ENCODE data around the gene SLC35D3.
"Not testable (repeated sequence)": the region's sequence is repeated elsewhere in the genome, so short reads cannot be mapped to it uniquely, and the experiment has no call there.

The SLC35D3 gene

DNA sequence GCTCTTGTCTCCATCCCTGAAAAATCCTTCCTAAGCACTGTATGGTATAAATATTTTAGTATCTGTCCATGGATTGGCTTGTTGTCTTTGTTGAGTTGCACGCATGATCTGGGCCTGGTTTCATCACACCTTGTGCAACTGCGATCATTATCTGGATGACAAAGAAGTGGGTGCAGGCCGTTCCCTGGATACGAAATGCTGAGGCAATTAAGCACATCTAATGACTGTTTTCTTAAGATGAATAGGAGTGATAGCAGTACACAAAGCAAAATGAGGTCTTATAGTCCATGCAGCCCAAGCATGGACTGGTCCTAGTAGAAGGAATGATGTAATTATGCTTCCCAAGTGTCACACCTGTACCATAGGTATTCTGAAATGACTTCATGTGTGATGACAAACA, 47.8 kb downstream of the SLC35D3 start:
- Histone ChIP-seq H3K4me3 (ENCODE audit: low read depth, low read length) (no peak overlapping the region), H3K9me3 (ENCODE audit: severe bottlenecking) (no peaks in the 10 kb centered on the region), H3K27ac (no peak overlapping the region), H3K36me3 (no peaks in the 10 kb centered on the region), H3K27me3 (ENCODE audit: insufficient read depth, low read depth, severe bottlenecking) (no peaks in the 10 kb centered on the region)
- no peak for DNase-seq
- TF ChIP-seq, protein P1, sequence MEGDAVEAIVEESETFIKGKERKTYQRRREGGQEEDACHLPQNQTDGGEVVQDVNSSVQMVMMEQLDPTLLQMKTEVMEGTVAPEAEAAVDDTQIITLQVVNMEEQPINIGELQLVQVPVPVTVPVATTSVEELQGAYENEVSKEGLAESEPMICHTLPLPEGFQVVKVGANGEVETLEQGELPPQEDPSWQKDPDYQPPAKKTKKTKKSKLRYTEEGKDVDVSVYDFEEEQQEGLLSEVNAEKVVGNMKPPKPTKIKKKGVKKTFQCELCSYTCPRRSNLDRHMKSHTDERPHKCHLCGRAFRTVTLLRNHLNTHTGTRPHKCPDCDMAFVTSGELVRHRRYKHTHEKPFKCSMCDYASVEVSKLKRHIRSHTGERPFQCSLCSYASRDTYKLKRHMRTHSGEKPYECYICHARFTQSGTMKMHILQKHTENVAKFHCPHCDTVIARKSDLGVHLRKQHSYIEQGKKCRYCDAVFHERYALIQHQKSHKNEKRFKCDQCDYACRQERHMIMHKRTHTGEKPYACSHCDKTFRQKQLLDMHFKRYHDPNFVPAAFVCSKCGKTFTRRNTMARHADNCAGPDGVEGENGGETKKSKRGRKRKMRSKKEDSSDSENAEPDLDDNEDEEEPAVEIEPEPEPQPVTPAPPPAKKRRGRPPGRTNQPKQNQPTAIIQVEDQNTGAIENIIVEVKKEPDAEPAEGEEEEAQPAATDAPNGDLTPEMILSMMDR (IDR thresholded peaks at IDR 0.05; ENCODE audit: low read depth, low read length), result no peak

DNA sequence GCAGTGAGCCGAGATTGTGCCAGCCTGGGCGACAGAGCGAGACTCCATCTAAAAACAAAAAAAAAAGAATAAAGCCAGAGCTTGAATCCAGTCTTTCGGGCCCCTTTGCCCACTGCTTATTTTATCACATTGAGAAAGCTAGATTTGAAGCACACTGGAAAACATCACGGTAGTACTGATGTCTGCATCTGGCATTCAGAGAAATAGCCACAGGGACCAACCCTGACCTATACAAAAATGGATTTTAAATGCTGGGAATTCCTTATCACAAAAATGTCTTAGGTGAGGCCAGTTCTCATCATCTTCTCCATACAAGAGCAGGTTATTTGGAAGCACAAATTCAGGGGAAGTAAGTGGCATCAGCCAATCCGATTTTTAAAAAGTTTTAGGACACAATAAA, 49.5 kb downstream of the SLC35D3 start:
- Histone ChIP-seq H3K36me3 (no peaks in the 10 kb centered on the region), H3K9me3 (ENCODE audit: severe bottlenecking) (no peaks in the 10 kb centered on the region), H3K4me3 (ENCODE audit: low read depth, low read length) (no peak overlapping the region), H3K27ac (no peak overlapping the region), H3K27me3 (ENCODE audit: insufficient read depth, low read depth, severe bottlenecking) (no peaks in the 10 kb centered on the region)
- TF ChIP-seq, protein P1 (IDR thresholded peaks at IDR 0.05; ENCODE audit: low read depth, low read length), result no peak
- no peak for DNase-seq

DNA sequence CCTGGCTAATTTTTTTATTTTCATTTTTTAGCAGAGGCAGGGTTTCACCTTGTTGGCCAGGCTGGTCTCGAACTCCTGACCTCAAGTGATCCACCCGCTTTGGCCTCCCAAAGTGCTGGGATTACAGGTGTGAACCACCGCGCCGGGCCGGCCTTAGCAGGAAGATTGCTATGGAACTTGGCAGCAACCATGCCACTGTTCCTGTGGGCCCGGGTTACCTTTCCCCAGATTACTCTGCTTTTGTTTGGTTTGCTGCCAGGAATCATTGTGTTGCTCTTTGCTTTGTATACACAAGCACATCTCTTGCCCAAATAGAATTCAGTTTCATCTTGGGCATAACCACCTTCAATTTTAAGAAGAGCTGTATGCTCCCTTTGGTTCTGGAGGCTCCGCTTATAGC, 51.7 kb downstream of the SLC35D3 start:
- H3K9me3 ChIP-seq (ENCODE audit: severe bottlenecking); DNase-seq; H3K27me3 ChIP-seq (ENCODE audit: insufficient read depth, low read depth, severe bottlenecking); H3K36me3 ChIP-seq; H3K27ac ChIP-seq; H3K4me3 ChIP-seq (ENCODE audit: low read depth, low read length): not testable (repeated sequence)
